Tongue (tissue), 2 donors: ENCODE measurements around the gene NCAPH2. TPM values are rescaled to one million over a fixed set of nuclear protein-coding genes. Genes with fewer than 3 reads are reported as not detected.
A peak's percentile ranks its signal among the peaks of the same experiment; 100 is the strongest.

ENCODE experiments used
- DNase-seq: peaks from one replicate; pipeline ENCODE4 v3.0.0-alpha.2; 2015
- total RNA-seq: library from RNA; depleted of rRNA; stranded (reverse); fragments of >200 nt; gene quantifications from one replicate; pipeline ENCODE4 v1.2.3, GENCODE V29; 2014

NCAPH2 gene
- total RNA-seq, 1 donor from 2014 or later = 38.9 TPM

- peak; percentile 97 for DNase-seq
Observed at GRCh38 chr22:50474710-50475651, 33.0 kb upstream of the NCAPH2 start, which contains the start of gene SBF1. SBF1 (minus strand) TSS chr22:50475035; CDS start chr22:50474840, 195 bp downstream.

GRCh38 chr22:50475652-50476002 lies 32.4 kb upstream of the NCAPH2 start:
- no peak for DNase-seq

DNA sequence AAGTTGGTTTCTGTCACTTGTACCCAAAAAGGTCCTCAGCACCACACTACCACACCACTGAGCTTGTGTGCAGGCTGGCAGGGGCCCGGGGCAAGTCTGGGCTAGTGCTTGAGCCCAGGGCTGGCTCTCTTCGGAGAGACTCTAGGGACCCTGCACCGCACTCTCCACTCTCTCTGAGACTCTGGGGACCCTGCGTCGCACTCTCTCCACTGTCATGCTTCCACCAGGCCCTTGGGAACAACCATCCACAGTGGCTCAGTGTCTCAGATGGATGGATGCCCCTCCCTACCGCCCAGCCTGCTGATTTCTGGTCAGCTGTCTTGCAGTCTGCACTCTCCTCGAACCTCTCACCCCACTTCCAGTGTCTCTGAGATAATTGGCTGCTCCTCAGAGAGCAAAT lies 31.2 kb upstream of the NCAPH2 start:
- DNase-seq = no peak

GRCh38 chr22:50477923-50478322 lies 30.1 kb upstream of the NCAPH2 start:
- DNase-seq = no peak

DNA sequence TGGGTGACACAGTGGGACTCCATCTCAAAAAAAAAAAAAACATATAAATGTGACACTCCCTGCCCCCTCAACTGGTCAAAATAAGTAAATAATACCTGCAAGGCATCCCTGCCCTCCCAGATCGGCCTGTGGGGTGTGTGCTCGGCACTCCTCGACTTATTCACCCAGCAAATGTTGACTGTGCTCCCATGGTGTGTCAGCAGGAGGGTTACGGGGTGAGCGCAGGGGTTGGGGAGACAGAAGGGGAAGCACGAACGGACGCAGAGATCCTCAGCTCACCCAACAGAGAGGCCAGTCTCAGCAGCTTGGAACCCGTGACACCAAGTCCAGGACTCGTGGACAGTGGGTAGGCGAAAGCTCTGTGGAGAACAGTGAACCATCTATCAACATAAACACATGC lies 28.3 kb upstream of the NCAPH2 start:
- DNase-seq = no peak

- DNase-seq = no peak
Observed at GRCh38 chr22:50481045-50481439, 27.0 kb upstream of the NCAPH2 start.

DNA sequence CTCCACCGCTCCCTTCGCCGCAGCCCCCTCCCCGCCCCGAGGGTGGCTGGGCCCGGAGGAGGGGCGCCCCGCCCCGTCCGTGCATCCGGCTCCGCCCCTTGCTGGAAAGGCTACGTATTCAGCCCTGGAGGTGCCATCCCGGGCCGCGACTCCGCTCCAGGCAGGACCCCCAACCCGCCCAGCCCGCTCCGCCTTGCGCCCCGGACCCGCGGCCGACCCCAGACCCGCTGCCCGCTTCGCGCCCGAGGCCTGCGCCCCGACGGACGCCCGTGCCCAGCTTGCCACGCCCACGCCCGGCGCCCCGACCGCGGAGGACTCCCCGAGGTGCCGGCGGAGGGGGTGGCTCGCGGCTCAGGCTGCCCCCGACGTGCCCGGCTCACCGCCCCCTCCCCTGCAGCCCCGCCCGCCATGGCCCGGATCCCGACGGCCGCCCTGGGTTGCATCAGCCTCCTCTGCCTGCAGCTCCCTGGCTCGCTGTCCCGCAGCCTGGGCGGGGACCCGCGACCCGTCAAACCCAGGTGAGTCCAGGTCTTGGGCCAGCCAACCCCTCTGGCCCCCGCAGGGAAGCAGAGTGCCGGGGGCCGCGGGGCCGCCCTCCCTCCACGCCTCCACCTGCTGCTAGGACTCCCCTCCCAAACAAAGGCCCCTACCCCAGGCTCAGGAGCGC lies 26.5 kb upstream of the NCAPH2 start, which contains the start of gene ADM2:
TSS of gene ADM2 (plus strand) at position 104 of the 667 bp plus-strand sequence. CDS start at position 409, 305 bp downstream.
- no peak for DNase-seq

GRCh38 chr22:50482107-50483074 lies 25.6 kb upstream of the NCAPH2 start:
- peak; percentile 20 for DNase-seq

- no peak for DNase-seq
Observed at GRCh38 chr22:50483106-50483505, 24.9 kb upstream of the NCAPH2 start.

DNA sequence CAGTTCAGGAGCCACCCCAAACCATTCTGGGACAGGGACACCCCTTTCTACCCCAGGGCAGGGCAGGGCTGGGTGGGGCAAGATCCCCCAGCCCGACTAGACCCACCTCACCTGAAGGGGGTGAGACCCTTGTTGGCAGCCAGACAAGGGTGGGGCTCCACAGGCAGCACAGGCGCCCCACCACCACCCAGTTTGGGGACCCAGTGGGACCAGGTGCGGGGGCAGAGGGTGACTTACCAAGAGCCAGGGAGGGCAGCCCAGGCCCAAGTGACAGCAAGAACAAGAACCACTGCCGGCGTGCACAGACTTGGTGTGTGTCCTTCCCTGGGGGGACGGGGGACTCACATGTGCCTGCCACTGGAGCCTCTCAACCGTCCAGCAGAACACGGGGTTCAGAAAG lies 24.5 kb upstream of the NCAPH2 start:
- DNase-seq = no peak

- no peak for DNase-seq
Observed at GRCh38 chr22:50483977-50484853, 23.8 kb upstream of the NCAPH2 start.

DNA sequence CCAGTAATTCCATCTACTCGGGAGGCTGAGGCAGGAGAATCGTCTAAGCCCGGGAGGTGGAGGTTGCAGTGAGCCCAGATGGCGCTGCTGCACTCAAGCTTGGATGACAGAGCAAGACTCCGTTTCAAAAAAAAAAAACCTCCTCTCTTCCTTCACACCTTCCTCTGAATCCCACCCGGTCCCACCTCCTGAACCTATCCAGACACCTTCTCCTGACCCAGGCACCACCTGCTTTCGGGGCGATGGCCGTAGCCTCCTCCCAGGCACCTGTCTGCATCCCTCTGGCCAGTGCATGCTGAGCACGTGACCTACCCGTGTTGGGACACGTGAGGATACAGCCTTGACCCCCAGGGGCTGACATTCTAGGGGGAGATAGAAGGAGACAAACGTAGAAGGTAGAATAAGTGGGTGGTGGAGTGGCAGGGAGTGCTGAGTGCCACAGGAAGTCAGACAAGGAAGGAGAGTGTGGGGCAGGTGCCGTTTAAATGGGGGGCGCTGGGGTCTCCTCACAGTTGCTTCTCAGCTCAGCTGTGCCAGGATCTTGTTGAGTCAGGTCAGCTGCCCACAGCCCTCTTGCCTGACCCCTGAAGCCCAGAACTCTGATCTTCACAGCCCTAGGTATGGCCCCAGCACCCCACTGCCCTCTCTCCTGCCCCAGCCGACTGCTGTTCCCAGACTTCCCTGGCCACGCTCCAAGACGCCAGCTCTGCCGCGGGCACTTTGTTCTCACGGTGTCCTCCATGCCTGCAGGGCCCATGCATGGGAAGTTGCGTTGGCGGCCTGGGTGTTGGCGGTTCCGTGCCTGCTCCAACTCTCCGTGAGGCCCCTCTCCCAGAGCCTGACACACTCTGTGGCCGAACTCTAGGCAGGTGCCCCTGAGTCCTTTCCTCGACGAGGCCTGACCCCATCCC lies 22.5 kb upstream of the NCAPH2 start:
- DNase-seq = no peak

GRCh38 chr22:50486561-50487289 lies 21.3 kb upstream of the NCAPH2 start, which contains the start of gene MIOX:
MIOX (plus strand) TSS chr22:50486859; CDS start chr22:50486898, 39 bp downstream.
- DNase-seq = no peak

GRCh38 chr22:50487290-50488005 lies 20.6 kb upstream of the NCAPH2 start:
- no peak for DNase-seq

DNA sequence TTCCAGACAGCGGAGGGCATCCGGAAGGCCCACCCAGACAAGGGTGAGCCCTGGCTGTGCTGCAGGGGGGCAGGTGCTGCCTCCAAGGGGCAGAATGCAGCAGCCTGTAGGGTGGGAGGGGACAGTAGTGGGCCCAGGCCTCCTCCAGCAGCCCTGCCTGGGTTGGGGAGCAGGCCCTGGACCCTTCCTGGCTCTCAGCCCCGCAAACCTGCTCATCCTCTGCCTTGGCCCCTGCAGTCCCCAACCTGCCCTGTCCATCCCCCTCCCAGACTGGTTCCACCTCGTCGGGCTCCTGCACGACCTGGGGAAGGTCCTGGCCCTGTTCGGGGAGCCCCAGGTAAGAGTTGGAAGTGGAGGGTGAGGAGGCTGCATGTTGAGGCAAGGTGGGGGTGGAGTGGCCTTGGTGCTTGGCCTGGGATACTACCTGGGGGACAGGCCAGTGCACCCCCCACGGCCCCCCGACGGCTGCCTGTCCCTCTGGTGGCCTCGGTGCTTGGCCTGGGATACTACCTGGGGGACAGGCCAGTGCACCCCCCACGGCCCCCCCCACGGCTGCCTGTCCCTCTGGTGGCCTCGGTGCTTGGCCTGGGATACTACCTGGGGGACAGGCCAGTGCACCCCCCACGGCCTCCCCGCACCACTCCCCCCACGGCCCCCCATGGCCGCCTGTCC lies 19.9 kb upstream of the NCAPH2 start:
- no peak for DNase-seq

DNA sequence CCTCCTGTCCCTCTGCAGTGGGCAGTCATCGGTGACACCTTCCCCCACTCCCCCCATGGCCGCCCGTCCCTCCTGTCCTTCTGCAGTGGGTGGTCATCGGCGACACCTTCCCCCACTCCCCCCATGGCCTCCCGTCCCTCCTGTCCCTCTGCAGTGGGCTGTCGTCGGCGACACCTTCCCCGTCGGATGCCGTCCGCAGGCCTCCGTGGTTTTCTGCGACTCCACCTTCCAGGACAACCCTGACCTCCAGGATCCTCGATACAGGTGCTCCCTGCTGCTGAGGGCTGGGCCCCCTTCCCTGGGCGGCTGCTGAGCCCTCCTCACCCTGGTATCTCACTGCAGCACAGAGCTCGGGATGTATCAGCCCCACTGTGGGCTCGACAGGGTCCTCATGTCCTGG lies 19.1 kb upstream of the NCAPH2 start:
- DNase-seq = no peak

DNA sequence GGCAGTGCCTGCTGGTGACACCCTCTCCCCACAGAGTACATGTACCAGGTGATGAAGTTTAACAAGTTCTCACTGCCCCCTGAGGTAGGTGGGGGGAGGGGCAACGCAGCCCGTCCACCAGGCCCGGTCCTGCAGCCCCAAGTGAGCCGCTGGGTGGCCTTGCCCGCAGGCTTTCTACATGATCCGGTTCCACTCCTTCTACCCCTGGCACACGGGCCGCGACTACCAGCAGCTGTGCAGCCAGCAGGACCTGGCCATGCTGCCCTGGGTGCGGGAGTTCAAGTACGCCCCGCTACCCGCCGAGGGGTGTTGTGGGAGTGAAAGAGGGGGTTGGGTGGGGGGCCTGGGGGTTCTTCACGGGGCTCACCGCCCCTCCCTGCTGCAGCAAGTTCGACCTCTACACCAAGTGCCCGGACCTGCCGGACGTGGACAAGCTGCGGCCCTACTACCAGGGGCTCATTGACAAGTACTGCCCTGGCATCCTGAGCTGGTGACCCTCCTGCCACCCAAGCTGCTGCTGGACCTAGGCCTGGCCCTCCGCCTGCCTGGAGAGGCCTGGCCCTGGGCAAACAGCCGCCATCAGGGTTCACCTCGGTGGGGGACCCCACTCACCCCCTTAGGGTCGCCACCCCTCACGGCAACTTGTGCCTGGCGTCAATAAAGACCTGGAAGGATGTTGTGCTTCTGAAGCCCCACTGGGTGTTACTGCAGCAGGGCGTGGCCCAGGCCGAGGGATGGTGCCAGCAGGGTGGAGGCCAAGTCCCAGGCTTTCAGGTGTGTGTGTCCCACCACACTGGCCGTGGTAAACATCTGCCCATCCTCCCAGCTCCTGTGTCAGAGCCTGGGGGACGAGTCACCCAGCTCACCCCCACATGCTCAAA lies 18.4 kb upstream of the NCAPH2 start:
- no peak for DNase-seq
